Kidney (tissue), 14 donors: Measurements from ENCODE around the gene RSRC2. TPM values are rescaled to one million over a fixed set of nuclear protein-coding genes. Genes with fewer than 3 reads are reported as not detected.

Source experiments
- DNase-seq, 5 donors: peaks; one replicate each; pipeline ENCODE4 v3.0.0-alpha.2; 2013 to 2020
- FAIRE-seq: peaks from 2 replicates; lab custom pipeline; 2012; peaks lifted over from hg19 to GRCh38; lab: Jason Lieb, UNC
- H3K27ac ChIP-seq, 2 donors: one replicate each; pipeline ENCODE4 v1.7.0; 2013; ENCODE audit warnings: low read depth in 2 of 2, low read length in 2 of 2, inconsistent platforms in 1 of 2
- H3K27me3 ChIP-seq: one replicate; pipeline ENCODE4 v1.7.1; 2013; ENCODE audit warnings: low read length, inconsistent platforms; ENCODE audit not compliant: control insufficient read depth, insufficient read depth
- H3K36me3 ChIP-seq, 3 donors: one replicate each; pipeline versions ENCODE4 v1.7.0 to v1.7.1; 2013; ENCODE audit warnings: low read length in 3 of 3, control low read depth in 1 of 3, inconsistent platforms in 1 of 3; ENCODE audit not compliant: insufficient read depth in 3 of 3, control insufficient read depth in 2 of 3
- H3K4me1 ChIP-seq, 3 donors: one replicate each; pipeline versions ENCODE4 v1.7.0 to v1.7.1; 2013; ENCODE audit warnings: low read length in 3 of 3, inconsistent platforms in 1 of 3, low read depth in 1 of 3; ENCODE audit not compliant: control insufficient read depth in 2 of 3, insufficient read depth in 2 of 3
- H3K4me3 ChIP-seq, 3 donors: one replicate each; pipeline versions ENCODE4 v1.7.0 to v1.8.1; 2013; ENCODE audit warnings: low read length in 3 of 3, control low read depth in 1 of 3, inconsistent platforms in 1 of 3
- H3K9ac ChIP-seq, 3 donors: one replicate each; pipeline versions ENCODE4 v1.7.0 to v1.7.1; 2013; ENCODE audit warnings: low read length in 3 of 3, control low read depth in 1 of 3, inconsistent platforms in 1 of 3
- H3K9me3 ChIP-seq, 3 donors: one replicate each; pipeline versions ENCODE4 v1.7.0 to v1.7.1; 2013; ENCODE audit warnings: low read length in 3 of 3, control low read depth in 1 of 3, inconsistent platforms in 1 of 3; ENCODE audit not compliant: control insufficient read depth in 2 of 3, insufficient read depth in 1 of 3
- CTCF ChIP-seq: IDR thresholded peaks from 3 replicates; pipeline ENCODE4 v1.5.1; 2012; ENCODE audit warnings: mild to moderate bottlenecking, moderate library complexity, borderline replicate concordance; ENCODE audit not compliant: insufficient read depth; ENCODE audit errors: extremely low read depth
- intact Hi-C: fragments of 100-400 bp; cut with DNase I; formaldehyde crosslinking; loops from one replicate; pipeline ENCODE4 v1.11.1; 2022
- polyA plus RNA-seq: library from polyadenylated mRNA; stranded (reverse); fragments of 350-450 nt; fragmentation: Illumina TruSeq; extraction: RNeasy Lipid Tissue Mini Kit (QIAGEN cat#74804); gene quantifications from one replicate; pipeline ENCODE4 v1.2.3, GENCODE V29; 2014; ENCODE audit warnings: low read depth, low replicate concordance; ENCODE audit not compliant: insufficient read depth
- total RNA-seq: library from RNA; stranded (reverse); fragmentation: NEBNext Ultra II Directional; extraction: Animal tissue kit (Norgen Biotek cat#: 25700); gene quantifications from one replicate; pipeline ENCODE4 v1.2.1, GENCODE V29; 2021
- donor health status: control.
- donor health status: control.
- donor health status: control.
- donor health status: control.
- donor health status: control.
- donor health status: DM: yes; HTN: yes; CAD: no.
- donor health status: Normal renal cell carcinoma (clear cell type).

Gene RSRC2
- total and polyA plus RNA-seq, 2 donors from 2014 or later, result 39.4 to 73.9 TPM

GRCh38 chr12:122523846-122524718 is 2.7 kb downstream of the RSRC2 start:
- FAIRE-seq (no peak), DNase-seq (no peak)
- peak overlapping the region; percentile 37 to 100 (median 50) for H3K4me3 ChIP-seq
- H3K27ac ChIP-seq, result no peak overlapping the region
- no peaks in the 10 kb centered on the region for H3K27me3 ChIP-seq
- peak overlapping the region; percentile 19 to 48 (median 21) for H3K9ac ChIP-seq
- peaks cover 16 to 22% (median 17%) of the 10 kb centered on the region in 3 donors for H3K36me3 ChIP-seq
- intact Hi-C loops, result no loop called here
- no peaks in the 10 kb centered on the region for H3K9me3 ChIP-seq
- H3K4me1 ChIP-seq, result peaks cover 0 to 21% (median 18%) of the 10 kb centered on the region in 3 donors
- TF ChIP-seq CTCF, result no peak

- intact Hi-C loops, result no loop called here
These were observed 3.5 kb downstream of the RSRC2 start for GRCh38 chr12:122523280-122523679.

GRCh38 chr12:122520676-122521075 is 6.1 kb downstream of the RSRC2 start:
- FAIRE-seq (no peak), DNase-seq (no peak)
- Histone ChIP-seq H3K4me1 (peaks cover 0 to 21% (median 9%) of the 10 kb centered on the region in 3 donors), H3K4me3 (no peak overlapping the region), H3K27me3 (no peaks in the 10 kb centered on the region), H3K9me3 (no peaks in the 10 kb centered on the region), H3K27ac (no peak overlapping the region), H3K9ac (no peak overlapping the region), H3K36me3 (peaks cover 31 to 55% (median 41%) of the 10 kb centered on the region in 3 donors)
- TF ChIP-seq CTCF, result no peak
- intact Hi-C loops, result no loop called here

More at GRCh38 chr12:122523280-122523679, 3.5 kb downstream of the RSRC2 start:
- DNase-seq, result no peak
- peaks cover 17 to 29% (median 22%) of the 10 kb centered on the region in 3 donors for H3K36me3 ChIP-seq
- TF ChIP-seq CTCF, result no peak
- no peak for FAIRE-seq
- no peak overlapping the region for H3K27ac ChIP-seq
- H3K4me1 ChIP-seq, result peaks cover 0 to 21% (median 18%) of the 10 kb centered on the region in 3 donors
- no peaks in the 10 kb centered on the region for H3K27me3 ChIP-seq
- H3K9ac ChIP-seq, result peak overlapping the region in 1 of 3 donors; percentile 21
- H3K4me3 ChIP-seq, result peak overlapping the region in 2 of 3 donors; percentile 14 to 100
- no peaks in the 10 kb centered on the region for H3K9me3 ChIP-seq
